HUES64 (cell line): ENCODE data around the gene MLLT10.
"Not testable (repeated sequence)": the region's sequence is repeated elsewhere in the genome, so short reads cannot be mapped to it uniquely, and the experiment has no call there.

Experiments used
- H3K27ac ChIP-seq: 2 replicates; pipeline ENCODE4 v1.7.0; 2013; ENCODE audit warnings: low read depth, low read length, inconsistent platforms
- H3K27me3 ChIP-seq: 2 replicates; pipeline ENCODE4 v1.6.1; 2013; ENCODE audit warnings: mild to moderate bottlenecking, low read length; ENCODE audit not compliant: insufficient read depth
- H3K36me3 ChIP-seq: 2 replicates; pipeline ENCODE4 v1.6.1; 2013; ENCODE audit warnings: mild to moderate bottlenecking, low read length; ENCODE audit not compliant: insufficient read depth
- H3K4me1 ChIP-seq: 2 replicates; pipeline ENCODE4 v1.6.1; 2013; ENCODE audit warnings: mild to moderate bottlenecking, low read length, moderate library complexity; ENCODE audit not compliant: insufficient read depth
- H3K4me3 ChIP-seq: 2 replicates; pipeline ENCODE4 v1.5.1; 2013; ENCODE audit warnings: mild to moderate bottlenecking, low read length, moderate library complexity
- H3K9ac ChIP-seq: 2 replicates; pipeline ENCODE4 v1.6.1; 2013; ENCODE audit warnings: mild to moderate bottlenecking, low read depth, low read length
- H3K9me3 ChIP-seq: 2 replicates; pipeline ENCODE4 v1.6.1; 2013; ENCODE audit warnings: low read depth, low read length; ENCODE audit not compliant: insufficient read depth
- WGBS: fragments of 150-250, 120-280 bp; methylation state at CpG from one replicate; pipeline ENCODE4 v1.1.7; 2013; ENCODE audit warnings: missing lambda C conversion rate; 5-methylcytosine and 5-hydroxymethylcytosine counted together

MLLT10 gene

DNA sequence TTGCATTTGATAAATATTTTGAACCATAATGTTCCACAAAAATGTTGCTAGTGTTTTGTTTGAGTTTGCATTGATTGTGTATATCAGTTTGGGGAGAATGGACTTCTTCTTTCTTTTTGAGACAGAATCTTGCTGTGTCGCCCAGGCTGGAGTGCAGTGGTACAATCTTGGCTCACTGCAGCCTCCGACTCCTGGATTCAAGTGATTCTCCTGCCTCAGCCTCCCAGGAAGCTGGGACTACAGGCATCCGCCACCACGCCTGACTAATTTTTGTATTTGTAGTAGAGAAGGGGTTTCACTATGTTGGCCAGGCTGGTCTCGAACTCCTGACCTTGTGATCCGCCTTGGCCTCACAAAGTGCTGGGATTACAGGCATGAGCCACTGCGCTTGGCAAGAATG, 25.0 kb downstream of the MLLT10 start:
- H3K9me3 ChIP-seq, H3K4me1 ChIP-seq, H3K27ac ChIP-seq, H3K27me3 ChIP-seq, H3K9ac ChIP-seq, H3K4me3 ChIP-seq: not testable (repeated sequence)
- WGBS = 94% methylated on average over 6 of the region's 7 CpGs
- peaks cover 62% of the 10 kb centered on the region for H3K36me3 ChIP-seq

DNA sequence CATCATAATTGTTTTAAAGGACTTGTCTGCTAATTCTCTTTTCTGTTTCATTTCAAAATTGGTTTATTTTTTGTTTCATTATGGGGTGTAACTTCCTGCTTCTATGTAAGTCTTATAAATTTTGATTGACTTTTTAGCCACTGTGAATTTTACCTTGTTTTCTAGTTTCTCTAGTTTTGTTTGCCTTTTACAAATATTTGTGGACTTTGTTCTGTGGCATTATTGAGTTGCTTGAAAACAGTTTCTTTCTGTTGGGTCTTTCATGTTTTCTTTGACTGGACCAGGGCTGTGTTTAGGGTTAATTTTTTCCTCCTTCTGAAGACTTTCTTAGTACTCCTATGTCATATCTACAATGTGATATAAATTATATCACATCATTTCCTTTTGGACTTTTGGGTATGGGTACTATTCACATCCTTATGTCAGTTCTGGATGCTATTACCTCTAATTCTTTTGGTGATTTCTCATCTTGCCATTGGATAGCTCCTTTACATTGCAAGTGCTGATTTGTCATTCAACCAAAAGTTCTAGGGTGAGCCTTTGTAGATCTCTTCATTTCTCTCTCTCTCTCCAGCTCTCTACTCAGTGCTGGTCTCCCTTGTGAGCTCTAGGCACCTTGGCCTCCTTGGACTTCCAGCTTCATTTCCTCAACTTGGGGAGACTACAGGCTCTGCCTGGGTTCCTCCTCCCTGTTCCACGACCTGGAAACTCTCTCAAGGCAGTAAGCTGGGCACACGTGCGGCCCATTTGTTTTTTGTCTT, 36.9 kb downstream of the MLLT10 start:
- 90% methylated on average over 3 of the region's 3 CpGs for WGBS
- Histone ChIP-seq H3K4me1 (peaks cover 16% of the 10 kb centered on the region; the same call in 1 of the 2 replicates), H3K36me3 (peaks cover 8% of the 10 kb centered on the region; the same call in 1 of the 2 replicates), H3K9me3 (no peaks in the 10 kb centered on the region), H3K27ac (no peak overlapping the region), H3K4me3 (no peak overlapping the region), H3K9ac (no peak overlapping the region), H3K27me3 (no peaks in the 10 kb centered on the region)

DNA sequence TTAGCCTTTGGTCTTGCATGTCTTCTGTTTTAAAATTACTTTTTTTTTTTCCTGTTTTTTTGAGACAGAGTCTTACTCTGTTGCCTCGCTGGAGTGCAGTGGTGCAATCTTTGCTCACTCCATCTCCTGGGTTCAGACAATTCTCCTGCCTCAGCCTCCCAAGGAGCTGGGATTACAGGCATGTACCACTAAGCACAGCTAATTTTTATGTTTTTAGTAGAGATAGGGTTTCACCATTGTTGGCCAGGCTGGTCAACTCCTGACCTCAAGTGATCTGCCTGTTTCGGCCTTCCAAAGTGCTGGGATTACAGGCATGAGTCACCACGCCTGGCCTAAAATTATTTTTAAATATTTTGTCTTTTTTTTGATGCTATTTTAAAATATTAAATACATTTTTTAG, 38.5 kb downstream of the MLLT10 start:
- Histone ChIP-seq H3K4me3 (no peak overlapping the region), H3K9me3 (no peaks in the 10 kb centered on the region), H3K4me1 (peaks cover 16% of the 10 kb centered on the region; the same call in 1 of the 2 replicates), H3K9ac (no peak overlapping the region), H3K36me3 (peaks cover 3% of the 10 kb centered on the region; the same call in 1 of the 2 replicates), H3K27me3 (no peaks in the 10 kb centered on the region), H3K27ac (no peak overlapping the region)
- 91% methylated on average over 2 of the region's 3 CpGs for WGBS

DNA sequence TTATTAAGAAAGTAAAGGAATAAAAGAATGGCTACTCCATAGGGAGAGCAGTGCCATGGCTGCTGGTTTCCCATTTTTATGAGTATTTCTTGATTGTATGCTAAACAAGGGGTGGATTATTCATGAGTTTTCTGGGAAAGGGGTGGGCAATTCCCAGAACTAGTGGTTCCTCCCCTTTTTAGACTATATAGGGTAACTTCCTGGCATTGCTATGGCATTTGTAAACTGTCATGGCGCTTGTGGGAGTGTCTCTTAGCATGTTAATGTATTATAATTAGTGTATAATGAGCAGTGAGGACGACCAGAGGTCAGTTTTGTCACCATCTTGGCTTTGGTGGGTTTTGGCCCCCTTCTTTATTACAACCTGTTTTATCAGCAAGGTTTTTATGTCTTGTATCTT, 40.5 kb downstream of the MLLT10 start:
- not testable (repeated sequence) for H3K9ac ChIP-seq, H3K36me3 ChIP-seq, H3K27me3 ChIP-seq, H3K4me3 ChIP-seq, H3K27ac ChIP-seq, H3K9me3 ChIP-seq
- WGBS = 100% methylated on average over 2 of the region's 2 CpGs
- peaks cover 16% of the 10 kb centered on the region; the same call in 1 of the 2 replicates for H3K4me1 ChIP-seq

DNA sequence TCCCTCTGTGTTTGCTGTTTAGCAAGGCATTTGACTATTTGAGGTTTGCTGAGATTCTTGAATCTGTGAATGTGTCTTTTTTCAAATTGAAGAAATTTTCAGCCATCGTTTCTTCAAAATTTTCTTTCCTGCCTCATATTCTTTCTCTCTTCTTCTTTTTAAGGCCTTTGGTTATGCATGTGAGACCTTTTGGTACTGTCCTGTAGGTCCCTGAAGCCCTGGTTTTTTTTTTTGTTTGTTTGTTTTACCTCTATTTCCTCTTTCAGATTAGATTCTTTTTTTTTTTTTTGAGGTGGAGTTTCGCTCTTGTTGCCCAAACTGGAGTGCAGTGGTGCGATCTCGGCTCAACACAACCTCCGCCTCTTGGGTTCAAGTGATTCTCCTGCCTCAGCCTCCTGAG, 45.3 kb downstream of the MLLT10 start:
- H3K36me3 ChIP-seq = peaks cover 5% of the 10 kb centered on the region; the same call in 1 of the 2 replicates
- no peaks in the 10 kb centered on the region for H3K27me3 ChIP-seq
- no peak overlapping the region for H3K27ac ChIP-seq
- H3K4me1 ChIP-seq = no peaks in the 10 kb centered on the region
- no peak overlapping the region for H3K4me3 ChIP-seq
- H3K9me3 ChIP-seq = no peaks in the 10 kb centered on the region
- no peak overlapping the region for H3K9ac ChIP-seq
- WGBS = 99% methylated on average over 4 of the region's 5 CpGs

DNA sequence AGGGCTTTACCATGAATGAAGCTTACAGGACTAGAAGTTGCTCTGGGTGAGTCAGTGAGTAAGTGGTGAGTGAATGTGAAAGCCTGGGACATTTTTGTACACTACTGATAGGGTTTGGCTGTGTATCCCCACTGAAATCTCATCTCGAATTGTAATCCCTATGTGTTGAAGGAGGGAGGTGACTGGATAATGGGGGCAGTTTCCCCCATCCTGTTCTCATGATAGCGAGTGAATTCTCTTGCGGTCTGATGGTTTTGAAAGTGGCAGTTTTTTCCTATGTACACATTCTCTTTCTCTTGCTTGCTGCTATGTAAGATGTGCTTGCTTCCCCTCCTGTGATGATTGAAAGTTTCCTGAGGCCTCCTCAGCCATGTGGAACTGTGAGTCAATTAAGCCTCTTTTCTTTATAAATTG, 47.4 kb downstream of the MLLT10 start:
- 96% methylated on average over 3 of the region's 3 CpGs for WGBS

DNA sequence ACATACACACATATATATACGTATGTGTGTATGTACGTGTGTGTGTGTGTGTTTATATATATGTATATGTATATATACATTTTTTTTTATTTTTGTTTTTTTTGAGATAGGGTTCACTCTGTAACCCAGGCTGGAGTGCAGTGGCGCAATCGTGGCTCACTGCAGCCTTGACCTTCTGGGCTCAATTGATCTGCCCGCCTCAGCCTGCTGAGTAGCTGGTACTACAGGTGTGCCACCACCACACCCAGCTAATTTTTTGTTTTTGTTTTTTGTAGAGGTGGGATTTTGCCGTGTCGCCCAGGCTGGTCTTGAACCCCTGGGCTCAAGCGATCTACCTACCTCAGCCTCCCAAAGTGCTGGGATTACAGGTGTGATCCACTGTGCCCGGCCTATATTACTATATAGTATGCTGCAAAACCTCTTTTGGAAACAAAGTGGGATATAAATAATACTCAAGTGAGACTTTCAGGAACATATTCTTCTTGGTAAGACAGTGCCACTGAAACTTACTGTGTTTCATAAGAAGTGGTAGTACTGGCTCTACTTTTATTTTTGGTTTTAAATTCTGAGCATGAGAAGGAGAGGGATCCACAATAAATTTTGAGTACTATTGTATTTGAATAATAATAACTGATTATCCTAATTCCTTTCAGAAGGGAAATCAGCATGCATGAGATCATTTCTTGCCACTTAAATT, 51.0 kb downstream of the MLLT10 start:
- Histone ChIP-seq H3K4me3 (no peak overlapping the region), H3K9ac (no peak overlapping the region), H3K36me3 (peaks cover 41% of the 10 kb centered on the region), H3K4me1 (no peaks in the 10 kb centered on the region), H3K27me3 (no peaks in the 10 kb centered on the region), H3K27ac (no peak overlapping the region), H3K9me3 (no peaks in the 10 kb centered on the region)
- WGBS = 94% methylated on average over 6 of the region's 9 CpGs

More for the DNA sequence above, 47.4 kb downstream of the MLLT10 start:
- H3K9ac ChIP-seq, H3K27me3 ChIP-seq, H3K4me3 ChIP-seq, H3K9me3 ChIP-seq, H3K27ac ChIP-seq, H3K4me1 ChIP-seq: not testable (repeated sequence)
- peaks cover 19% of the 10 kb centered on the region for H3K36me3 ChIP-seq

DNA sequence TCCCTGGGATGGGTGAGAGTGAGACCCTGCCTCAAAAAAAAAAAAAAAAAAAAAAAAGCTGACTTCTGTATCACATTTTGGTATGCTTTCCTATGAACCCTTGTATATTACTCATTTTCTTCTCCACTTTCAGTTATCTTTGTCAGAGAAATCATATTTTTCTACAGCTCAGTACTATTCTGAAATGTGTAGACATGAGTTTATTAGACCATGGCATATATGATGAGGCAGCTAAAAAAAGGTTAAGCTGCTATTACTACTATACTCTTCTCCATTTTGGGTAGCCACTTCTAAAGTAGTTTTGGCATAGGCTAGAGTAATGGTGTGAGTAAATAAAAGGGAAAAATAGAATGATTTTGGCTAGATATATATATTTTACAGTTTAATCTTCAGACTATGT, 53.4 kb downstream of the MLLT10 start:
- Histone ChIP-seq H3K9ac (no peak overlapping the region), H3K4me1 (no peaks in the 10 kb centered on the region), H3K36me3 (peaks cover 41% of the 10 kb centered on the region), H3K4me3 (no peak overlapping the region), H3K27me3 (no peaks in the 10 kb centered on the region), H3K27ac (no peak overlapping the region), H3K9me3 (no peaks in the 10 kb centered on the region)

DNA sequence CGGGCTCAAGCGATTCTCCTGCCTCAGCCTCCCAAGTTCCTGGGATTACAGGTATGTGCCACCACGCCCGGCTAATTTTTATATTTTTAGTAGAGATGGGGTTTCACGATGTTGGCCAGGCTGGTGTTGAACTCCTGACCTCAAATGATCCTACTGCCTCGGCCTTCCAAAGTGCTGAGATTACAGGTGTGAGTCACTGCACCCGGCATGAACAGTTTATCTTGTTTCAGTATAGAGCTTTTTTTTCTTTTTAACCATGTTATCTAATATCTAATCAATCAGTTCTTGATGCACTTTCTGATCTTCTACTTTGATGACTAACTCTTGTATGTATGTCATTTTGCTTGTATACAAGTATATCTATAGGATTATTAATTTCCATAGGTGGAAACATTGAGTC, 54.1 kb downstream of the MLLT10 start:
- peaks cover 44% of the 10 kb centered on the region for H3K36me3 ChIP-seq
- not testable (repeated sequence) for H3K27ac ChIP-seq, H3K4me1 ChIP-seq, H3K4me3 ChIP-seq, H3K9me3 ChIP-seq, H3K27me3 ChIP-seq, H3K9ac ChIP-seq
- WGBS = 96% methylated on average over 7 of the region's 7 CpGs

DNA sequence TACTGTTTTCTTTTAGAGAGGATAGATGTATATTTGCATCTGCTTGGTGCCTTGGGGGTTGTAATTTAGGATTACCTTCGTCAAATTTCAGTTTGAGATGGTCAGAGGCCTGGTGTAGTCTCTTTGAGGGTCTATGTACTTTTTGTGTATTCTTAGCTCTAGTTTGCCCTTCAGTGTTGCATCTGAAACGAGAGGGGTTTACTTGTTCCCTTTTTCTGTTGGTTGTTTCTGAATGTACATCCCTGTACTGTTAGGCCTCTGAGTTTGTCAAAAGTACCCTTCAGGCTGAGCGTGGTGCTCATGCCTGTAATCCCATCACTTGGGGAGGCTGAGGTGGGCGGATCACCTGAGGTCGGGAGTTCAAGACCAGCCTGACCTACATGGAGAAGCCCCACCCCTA, 60.0 kb downstream of the MLLT10 start:
- 92% methylated on average over 5 of the region's 5 CpGs for WGBS
- H3K9me3 ChIP-seq = no peaks in the 10 kb centered on the region
- H3K9ac ChIP-seq = no peak overlapping the region
- H3K4me3 ChIP-seq = no peak overlapping the region
- no peaks in the 10 kb centered on the region for H3K4me1 ChIP-seq
- H3K27me3 ChIP-seq = no peaks in the 10 kb centered on the region
- peaks cover 27% of the 10 kb centered on the region for H3K36me3 ChIP-seq
- H3K27ac ChIP-seq = no peak overlapping the region

DNA sequence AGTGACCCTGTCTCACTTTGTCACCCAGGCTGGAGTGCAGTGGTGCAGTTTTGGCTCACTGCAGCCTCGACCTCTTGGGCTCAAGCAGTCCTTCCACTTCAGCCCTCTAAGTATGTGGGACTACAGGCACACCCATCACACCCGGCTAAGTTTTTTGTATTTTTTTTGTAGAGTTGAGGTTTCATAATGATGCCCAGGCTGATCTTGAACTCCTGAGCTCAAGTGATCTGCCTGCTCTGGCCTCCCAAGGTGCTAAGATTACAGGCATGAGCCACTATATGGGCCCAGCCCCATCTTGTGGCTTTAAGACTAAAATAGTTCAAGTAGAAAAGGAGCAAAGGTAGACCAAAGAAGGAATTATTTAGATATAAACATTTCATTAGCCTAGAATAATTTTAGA, 65.5 kb downstream of the MLLT10 start:
- no peak overlapping the region for H3K9ac ChIP-seq

More for the DNA sequence above, 65.5 kb downstream of the MLLT10 start:
- H3K4me1 ChIP-seq = no peaks in the 10 kb centered on the region; the same call in 1 of the 2 replicates
- no peaks in the 10 kb centered on the region for H3K9me3 ChIP-seq
- no peak overlapping the region for H3K27ac ChIP-seq
- H3K36me3 ChIP-seq = peaks cover 24% of the 10 kb centered on the region
- whole genome bisulfite sequencing = 92% methylated on average over 2 of the region's 2 CpGs
- no peak overlapping the region for H3K4me3 ChIP-seq
- H3K27me3 ChIP-seq = no peaks in the 10 kb centered on the region
